Stimulated activated effector memory CD8-positive, alpha-beta T cell treated with anti-CD3 and anti-CD28 coated beads, Interleukin-12 subunit alpha, Interleukin-12 subunit beta, amount 100 ng/mL, for 72 hours (primary cell): ENCODE measurements around the gene STX11.

Source experiments
- ATAC-seq: fragments of 150-1000 bp; cut with Tn5 transposase; 2 replicates; pipeline ENCODE4 v1.10.0; 2021
- DNase-seq, 2 donors: peaks; one replicate each; pipeline ENCODE4 v3.0.0; 2021 to 2022; ENCODE audit warnings: low spot score in 2 of 2
- H3K27ac Mint-ChIP-seq: one replicate; pipeline ENCODE4 v1.8.0; 2022; ENCODE audit warnings: mild to moderate bottlenecking, mixed read lengths
- H3K36me3 Mint-ChIP-seq: one replicate; pipeline ENCODE4 v1.8.0; 2022; ENCODE audit warnings: mild to moderate bottlenecking, mixed read lengths
- H3K4me1 Mint-ChIP-seq: one replicate; pipeline ENCODE4 v1.8.0; 2022; ENCODE audit warnings: mixed read lengths
- H3K4me3 Mint-ChIP-seq: one replicate; pipeline ENCODE4 v1.8.0; 2022; ENCODE audit warnings: mild to moderate bottlenecking, mixed read lengths
- H3K9me3 Mint-ChIP-seq: one replicate; pipeline ENCODE4 v1.8.0; 2022; ENCODE audit warnings: mixed read lengths

The STX11 gene

DNA sequence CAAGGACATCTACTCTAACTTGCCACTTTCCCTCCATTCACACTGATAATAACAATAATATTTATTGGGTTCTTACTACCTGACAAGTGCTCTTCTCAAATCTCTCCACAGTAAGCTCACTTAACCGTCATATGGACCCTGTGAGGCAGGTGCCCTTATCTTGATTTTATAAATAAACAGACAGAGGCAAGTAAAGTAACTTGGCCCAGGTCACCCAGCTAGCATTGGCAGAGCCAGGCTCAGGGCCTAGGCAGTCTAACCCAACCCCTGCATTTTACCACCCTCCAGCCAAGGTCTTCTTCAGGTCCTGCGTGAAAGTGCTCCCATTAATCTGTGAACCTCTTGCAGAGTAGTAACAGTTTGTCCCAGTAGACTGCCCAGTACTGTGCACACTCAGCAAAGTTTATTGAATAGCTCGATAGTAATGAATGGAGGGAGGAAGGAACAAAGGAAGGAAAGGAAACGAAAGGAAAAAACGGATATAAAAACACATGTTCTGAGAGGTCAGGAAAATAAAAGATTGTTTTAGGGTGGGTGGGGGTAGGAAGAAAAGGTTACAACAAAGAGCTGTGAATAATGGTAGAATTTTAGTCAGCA lies 17.0 kb upstream of the STX11 start:
- ATAC-seq (no peak), DNase-seq (no peak)
- H3K27ac Mint-ChIP-seq, result no peak overlapping the region
- no peaks in the 10 kb centered on the region for H3K9me3 Mint-ChIP-seq
- H3K36me3 Mint-ChIP-seq, result peaks cover 6% of the 10 kb centered on the region
- H3K4me3 Mint-ChIP-seq, result no peak overlapping the region
- H3K4me1 Mint-ChIP-seq, result peaks cover 22% of the 10 kb centered on the region

DNA sequence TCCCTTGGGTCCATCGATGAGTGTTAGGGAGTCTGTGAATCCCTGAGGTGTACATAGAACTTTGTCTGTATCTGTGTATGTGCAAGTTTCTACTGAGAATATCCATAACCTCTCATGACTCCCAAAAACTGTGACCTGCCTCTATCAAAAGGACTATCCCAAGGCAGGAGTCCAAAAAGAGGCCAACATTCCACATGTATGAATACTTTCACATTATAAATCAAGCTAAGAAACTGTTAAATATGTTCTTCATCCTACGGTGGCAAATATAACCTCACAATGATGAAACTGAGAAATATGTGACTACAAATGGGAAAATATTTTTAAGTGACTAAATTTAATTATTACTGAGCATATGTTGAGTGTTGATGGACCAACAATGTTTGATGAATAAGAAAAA lies 16.1 kb upstream of the STX11 start:
- Mint-ChIP-seq H3K36me3 (peaks cover 6% of the 10 kb centered on the region), H3K9me3 (no peaks in the 10 kb centered on the region), H3K4me3 (no peak overlapping the region), H3K4me1 (peaks cover 22% of the 10 kb centered on the region), H3K27ac (no peak overlapping the region)
- ATAC-seq (no peak), DNase-seq (no peak)

DNA sequence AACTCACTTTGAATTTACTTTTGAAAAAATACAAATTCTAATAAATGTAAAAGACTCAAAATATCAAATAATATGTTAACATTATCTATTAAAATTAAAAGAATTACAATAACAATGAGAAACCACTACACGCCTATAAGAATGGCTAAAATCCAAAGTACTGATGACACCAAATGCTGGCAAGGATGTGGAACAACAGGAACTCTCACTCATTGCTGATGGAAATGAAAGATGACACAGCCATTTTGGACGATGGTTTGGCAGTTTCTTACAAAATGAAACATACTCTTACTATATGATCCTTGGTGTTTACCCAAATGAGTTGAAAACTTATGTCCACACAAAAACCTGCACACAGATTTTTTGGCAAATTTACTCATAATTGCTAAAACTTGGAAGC lies 15.6 kb upstream of the STX11 start:
- no peak overlapping the region for H3K27ac Mint-ChIP-seq
- ATAC-seq (no peak), DNase-seq (no peak)
- no peak overlapping the region for H3K4me3 Mint-ChIP-seq
- H3K9me3 Mint-ChIP-seq, result no peaks in the 10 kb centered on the region
- H3K4me1 Mint-ChIP-seq, result peaks cover 22% of the 10 kb centered on the region
- H3K36me3 Mint-ChIP-seq, result peaks cover 6% of the 10 kb centered on the region

DNA sequence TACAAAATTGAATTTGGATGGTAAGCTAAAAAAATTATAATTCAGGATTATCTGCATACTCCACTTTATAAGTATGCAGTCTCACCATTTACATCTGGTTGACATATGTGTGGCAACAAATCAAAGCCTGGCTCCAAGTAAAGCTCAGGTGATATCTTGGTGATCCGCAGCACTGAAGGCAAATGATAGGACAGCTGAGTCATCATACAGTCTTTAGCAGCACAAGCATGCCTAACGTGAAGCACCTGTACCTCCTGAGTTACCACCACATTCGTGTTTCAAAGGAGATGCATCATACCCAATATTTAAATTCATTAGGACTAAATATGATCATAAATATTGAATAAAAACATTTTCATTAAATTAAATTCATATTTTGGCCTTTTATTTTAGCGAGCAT lies 11.8 kb upstream of the STX11 start:
- ATAC-seq (no peak), DNase-seq (no peak)
- Mint-ChIP-seq H3K27ac (no peak overlapping the region), H3K36me3 (no peaks in the 10 kb centered on the region), H3K9me3 (no peaks in the 10 kb centered on the region), H3K4me3 (no peak overlapping the region), H3K4me1 (peaks cover 6% of the 10 kb centered on the region)

DNA sequence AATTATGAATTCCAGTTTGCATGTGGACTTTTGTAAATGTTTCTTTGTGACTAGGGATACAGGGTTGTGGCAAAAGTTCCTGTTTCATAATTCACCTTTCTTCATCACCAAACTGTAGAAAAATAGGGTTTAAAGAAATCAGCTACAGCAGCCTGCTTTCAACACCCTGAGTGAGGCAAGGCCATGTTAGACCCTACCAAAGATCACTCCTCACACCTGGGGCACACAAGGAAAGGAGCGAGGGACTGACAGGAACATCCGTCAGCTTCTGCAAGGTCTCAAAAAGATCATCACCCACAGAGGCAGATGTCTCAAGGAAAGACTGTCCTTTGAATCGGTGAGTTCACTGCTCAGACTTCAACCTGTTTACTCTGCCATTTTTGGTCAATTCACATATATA lies 10.5 kb upstream of the STX11 start:
- Mint-ChIP-seq H3K27ac (no peak overlapping the region), H3K36me3 (no peaks in the 10 kb centered on the region), H3K4me1 (peaks cover 6% of the 10 kb centered on the region), H3K9me3 (no peaks in the 10 kb centered on the region), H3K4me3 (no peak overlapping the region)
- DNase-seq (no peak), ATAC-seq (no peak)

DNA sequence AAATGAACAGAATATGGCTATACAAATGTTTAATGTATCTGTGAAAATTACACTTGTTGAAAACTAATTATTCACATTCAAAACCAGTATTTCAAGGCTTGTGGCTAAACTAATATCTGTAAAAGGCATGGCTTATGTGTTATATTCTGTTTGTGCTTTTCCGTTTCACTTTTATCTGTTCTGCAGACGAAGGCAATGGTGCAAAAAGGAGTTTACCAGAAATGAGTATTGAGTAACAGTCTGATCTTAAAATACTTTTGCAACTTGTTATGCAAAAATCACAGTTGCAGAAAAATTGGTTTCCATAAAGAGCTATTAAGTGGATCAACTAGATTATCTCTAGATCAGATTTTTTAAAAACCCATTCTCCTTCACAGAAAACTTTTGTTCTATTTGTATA lies 9.4 kb upstream of the STX11 start:
- DNase-seq (no peak), ATAC-seq (no peak)
- H3K4me3 Mint-ChIP-seq, result no peak overlapping the region
- H3K4me1 Mint-ChIP-seq, result peaks cover 6% of the 10 kb centered on the region
- no peaks in the 10 kb centered on the region for H3K9me3 Mint-ChIP-seq
- H3K36me3 Mint-ChIP-seq, result no peaks in the 10 kb centered on the region
- no peak overlapping the region for H3K27ac Mint-ChIP-seq

DNA sequence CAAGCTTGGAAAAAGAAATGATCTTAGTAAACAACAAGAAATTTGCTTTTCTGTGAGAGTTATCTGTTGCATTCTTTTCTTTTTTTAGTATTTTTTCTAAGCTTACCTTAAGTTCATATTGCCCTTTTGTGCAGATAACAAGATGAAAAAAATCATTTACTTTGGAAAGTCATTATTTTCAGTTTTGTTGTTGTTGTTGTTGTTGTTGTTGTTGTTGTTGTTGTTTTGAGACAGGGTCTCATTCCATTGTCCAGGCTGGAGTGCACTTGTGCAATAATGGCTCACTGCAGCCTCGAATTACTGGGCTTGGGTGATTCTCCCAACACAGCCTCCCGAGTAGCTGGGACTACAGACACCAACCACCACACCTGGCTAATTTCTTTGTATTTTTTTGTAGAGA lies 8.8 kb upstream of the STX11 start:
- DNase-seq, result no peak
- no peaks in the 10 kb centered on the region for H3K36me3 Mint-ChIP-seq
- no peak overlapping the region for H3K4me3 Mint-ChIP-seq
- H3K4me1 Mint-ChIP-seq, result peaks cover 6% of the 10 kb centered on the region
- ATAC-seq, result no peak
- no peak overlapping the region for H3K27ac Mint-ChIP-seq
- no peaks in the 10 kb centered on the region for H3K9me3 Mint-ChIP-seq

DNA sequence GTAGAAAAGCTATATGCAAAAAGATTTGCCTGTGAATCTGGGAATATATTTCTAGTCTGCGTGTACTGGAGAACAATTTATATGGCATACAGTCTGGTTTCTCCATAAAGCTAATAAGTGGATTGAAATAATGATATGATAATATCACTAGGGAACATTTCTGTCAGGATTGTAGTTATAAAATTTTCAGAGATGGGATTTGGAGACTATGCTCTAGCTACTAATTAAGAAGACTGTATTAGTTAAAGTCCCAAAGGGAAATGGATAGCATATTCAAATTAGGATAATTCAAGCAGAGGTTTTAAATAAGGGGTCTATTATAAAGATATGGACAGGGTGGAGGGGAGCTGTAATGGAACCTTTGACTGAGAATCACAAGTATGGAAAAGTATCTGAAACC lies 7.2 kb upstream of the STX11 start:
- ATAC-seq (no peak), DNase-seq (no peak)
- Mint-ChIP-seq H3K9me3 (no peaks in the 10 kb centered on the region), H3K4me1 (peaks cover 8% of the 10 kb centered on the region), H3K4me3 (no peak overlapping the region), H3K27ac (no peak overlapping the region), H3K36me3 (no peaks in the 10 kb centered on the region)

DNA sequence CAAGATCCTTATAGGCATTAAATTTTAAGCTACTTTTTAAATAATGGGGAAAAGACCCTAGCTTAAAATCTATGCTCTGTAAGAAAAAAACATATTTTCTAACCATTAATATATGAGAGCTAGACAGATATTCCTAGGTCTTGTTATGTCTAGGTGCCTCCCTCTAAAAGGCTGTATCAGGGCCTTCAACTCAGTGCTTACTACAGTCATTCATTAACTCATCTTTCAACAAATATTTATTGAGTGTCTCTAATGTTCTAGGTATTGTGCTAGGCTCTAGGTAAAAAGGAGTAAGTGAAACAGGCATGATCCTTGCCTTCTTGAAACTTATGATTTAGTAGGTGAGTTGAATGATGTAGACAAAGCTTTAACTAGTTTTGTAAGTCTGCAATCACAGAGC lies 6.4 kb upstream of the STX11 start:
- Mint-ChIP-seq H3K27ac (no peak overlapping the region), H3K36me3 (no peaks in the 10 kb centered on the region), H3K4me3 (no peak overlapping the region), H3K4me1 (peaks cover 14% of the 10 kb centered on the region), H3K9me3 (no peaks in the 10 kb centered on the region)
- DNase-seq, result no peak
- no peak for ATAC-seq

DNA sequence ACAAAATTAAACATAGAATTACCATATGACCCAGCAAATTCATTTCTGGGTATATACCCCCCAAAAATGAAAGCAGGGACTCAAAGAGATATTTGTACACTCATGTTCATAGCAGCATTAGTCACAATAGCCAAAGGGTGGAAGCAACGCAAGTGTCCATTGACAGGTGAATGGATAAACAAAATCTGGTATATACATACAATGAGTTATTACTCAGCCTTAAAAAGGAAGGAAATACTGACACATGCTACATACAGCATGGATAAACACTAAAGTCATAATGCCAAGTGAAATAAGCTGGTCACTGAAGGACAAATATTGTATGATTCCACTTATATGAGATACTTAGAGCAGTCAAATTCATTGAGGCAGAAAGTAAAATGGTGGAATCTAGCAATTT lies 5.3 kb upstream of the STX11 start:
- peak; percentile 39 for ATAC-seq

DNA sequence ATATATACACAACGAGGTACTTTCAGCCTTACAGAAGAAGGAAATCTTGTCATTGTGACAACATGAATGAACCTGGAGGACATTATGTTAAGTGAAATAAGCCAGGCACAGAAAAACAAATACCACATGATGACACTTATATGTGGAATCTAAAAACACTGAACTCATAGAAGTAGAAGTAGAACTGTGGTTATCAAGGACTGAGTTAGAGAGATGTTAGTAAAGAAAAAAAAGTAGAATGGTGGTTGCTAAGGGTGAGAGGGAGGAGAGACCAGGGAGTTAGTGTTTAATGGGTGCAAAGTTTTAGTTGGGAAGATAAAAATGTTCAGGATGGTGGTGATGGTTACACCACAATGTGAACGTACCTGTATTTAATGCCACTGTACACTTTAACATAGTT lies 4.8 kb upstream of the STX11 start:
- H3K9me3 Mint-ChIP-seq, result no peaks in the 10 kb centered on the region
- no peak overlapping the region for H3K27ac Mint-ChIP-seq
- peaks cover 7% of the 10 kb centered on the region for H3K36me3 Mint-ChIP-seq
- no peak overlapping the region for H3K4me3 Mint-ChIP-seq
- no peak for ATAC-seq
- peaks cover 17% of the 10 kb centered on the region for H3K4me1 Mint-ChIP-seq
- DNase-seq, result no peak

More for the DNA sequence above, 5.3 kb upstream of the STX11 start:
- Mint-ChIP-seq H3K9me3 (no peaks in the 10 kb centered on the region), H3K4me1 (peaks cover 19% of the 10 kb centered on the region), H3K36me3 (peaks cover 7% of the 10 kb centered on the region), H3K4me3 (no peak overlapping the region), H3K27ac (no peak overlapping the region)
- no peak for DNase-seq

DNA sequence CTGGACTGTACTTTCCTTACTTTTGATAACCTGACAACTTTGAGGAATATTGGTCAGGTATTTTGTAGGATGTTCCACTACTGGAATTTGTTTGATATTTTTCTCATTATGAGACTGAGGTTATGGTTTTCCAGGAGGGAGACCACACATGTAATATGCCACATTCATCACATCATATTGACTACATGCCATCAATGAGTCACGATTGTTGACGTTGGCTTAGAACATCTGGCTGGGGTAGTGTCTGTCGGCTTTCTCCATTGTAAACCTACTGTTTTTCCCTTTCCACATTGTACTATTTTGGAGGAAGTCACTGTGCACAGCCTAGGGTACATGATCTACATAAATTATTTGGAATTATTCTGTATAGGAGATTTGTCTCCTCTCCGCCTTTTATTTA lies 1.4 kb upstream of the STX11 start:
- Mint-ChIP-seq H3K4me3 (no peak overlapping the region), H3K27ac (no peak overlapping the region), H3K36me3 (peaks cover 35% of the 10 kb centered on the region), H3K4me1 (peaks cover 32% of the 10 kb centered on the region), H3K9me3 (no peaks in the 10 kb centered on the region)
- DNase-seq, result no peak
- ATAC-seq, result no peak

DNA sequence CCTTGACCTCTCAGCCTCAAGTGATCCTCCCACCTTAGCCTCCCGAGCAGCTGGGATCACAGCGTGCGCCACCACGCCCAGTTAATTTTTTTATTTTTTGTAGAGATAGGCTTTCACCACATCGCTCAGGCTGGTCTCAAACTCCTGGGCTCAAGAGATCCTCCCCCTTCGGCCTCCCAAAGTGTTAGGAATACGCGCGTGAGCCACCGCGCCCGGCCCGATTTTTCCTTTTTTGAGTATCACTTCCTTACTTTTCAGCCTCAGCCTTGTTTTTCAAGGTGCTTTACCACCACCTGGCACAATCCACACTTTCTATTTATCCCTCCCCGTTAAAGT lies 791 bp upstream of the STX11 start:
- H3K4me3 Mint-ChIP-seq, result peak overlapping the region; percentile 76
- ATAC-seq (no peak), DNase-seq (no peak)
- H3K27ac Mint-ChIP-seq, result peak overlapping the region; percentile 83
- H3K4me1 Mint-ChIP-seq, result peaks cover 38% of the 10 kb centered on the region
- no peaks in the 10 kb centered on the region for H3K9me3 Mint-ChIP-seq
- H3K36me3 Mint-ChIP-seq, result peaks cover 39% of the 10 kb centered on the region

DNA sequence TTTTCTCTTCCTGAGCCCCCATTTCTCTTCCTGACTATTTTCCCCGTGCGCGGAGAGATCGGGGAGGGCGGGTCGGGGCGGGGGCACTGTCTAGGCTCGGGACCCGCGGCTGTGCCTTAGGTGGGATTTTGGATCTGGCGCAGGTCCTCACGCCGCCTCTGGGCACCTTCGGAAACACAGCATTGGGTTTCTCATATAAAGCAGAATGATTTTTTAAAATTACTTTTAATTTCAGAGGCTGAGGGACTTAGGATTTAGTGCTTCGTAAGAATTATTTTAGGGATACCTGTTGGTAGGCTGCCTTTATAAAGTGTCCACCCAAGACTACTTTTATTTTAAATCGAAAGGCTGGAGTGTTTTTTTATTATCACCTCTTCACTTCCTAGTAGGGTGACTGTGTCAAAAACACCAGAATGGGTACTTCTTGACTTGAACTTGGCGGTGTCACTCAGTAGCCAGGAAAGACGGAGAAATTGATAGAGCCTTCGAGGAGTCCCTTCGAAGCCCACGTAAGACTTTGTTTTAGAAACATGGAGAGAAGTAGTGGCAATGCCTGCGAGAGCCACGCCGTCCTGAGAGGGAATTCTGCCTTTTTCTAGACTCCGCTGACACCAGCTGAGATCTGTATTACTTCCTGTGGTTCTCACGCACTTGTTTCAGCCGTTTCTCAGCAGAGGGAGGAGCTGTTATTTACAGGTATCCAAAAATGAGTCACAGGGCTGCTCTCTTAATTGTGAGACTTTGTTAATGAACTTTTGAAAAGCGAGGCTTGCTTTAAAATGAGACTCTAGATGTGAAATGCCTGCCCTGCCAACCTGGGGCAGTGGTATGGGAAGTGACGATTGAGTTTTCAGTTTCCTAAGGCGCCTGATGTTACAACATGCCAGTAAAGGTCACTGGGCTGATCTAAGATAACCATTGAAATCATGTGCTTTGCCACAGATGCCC lies 667 bp downstream of the STX11 start:
- ATAC-seq, result peak; percentile 82
- peaks cover 54% of the 10 kb centered on the region for H3K36me3 Mint-ChIP-seq
- peak overlapping the region; percentile 90 for H3K27ac Mint-ChIP-seq
- H3K9me3 Mint-ChIP-seq, result no peaks in the 10 kb centered on the region
- H3K4me3 Mint-ChIP-seq, result peak overlapping the region; percentile 76
- DNase-seq, result peak; percentile 45 to 87
- peaks cover 50% of the 10 kb centered on the region for H3K4me1 Mint-ChIP-seq

DNA sequence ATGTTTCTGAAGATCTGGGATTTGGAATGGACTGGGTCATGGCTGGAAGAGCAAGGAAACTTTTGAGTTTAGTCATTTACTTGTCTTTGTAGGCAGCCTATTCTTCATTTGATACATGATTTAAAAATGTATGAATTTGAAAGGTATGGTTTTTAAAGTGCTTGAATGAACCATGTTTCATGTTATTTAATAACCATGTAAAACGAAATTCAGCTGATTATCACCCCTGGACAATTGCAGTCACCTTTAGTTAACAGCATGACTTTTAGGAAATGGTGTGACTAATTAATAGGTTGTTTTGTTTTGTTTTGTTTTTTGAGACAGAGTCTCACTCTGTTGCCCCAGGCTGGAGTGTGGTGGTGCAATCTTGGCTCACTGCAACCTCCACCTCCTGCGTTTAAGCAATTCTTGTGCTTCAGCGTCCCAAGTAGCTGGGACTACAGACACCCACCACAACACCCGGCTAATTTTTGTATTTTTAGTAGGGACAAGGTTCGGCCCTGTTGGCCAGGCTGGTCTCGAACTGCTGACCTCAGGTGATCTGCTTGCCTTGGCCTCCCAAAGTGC lies 2.1 kb downstream of the STX11 start:
- Mint-ChIP-seq H3K4me1 (peaks cover 65% of the 10 kb centered on the region), H3K27ac (peak overlapping the region; percentile 90), H3K4me3 (peak overlapping the region; percentile 76), H3K36me3 (peaks cover 68% of the 10 kb centered on the region), H3K9me3 (no peaks in the 10 kb centered on the region)
- ATAC-seq (no peak), DNase-seq (no peak)

DNA sequence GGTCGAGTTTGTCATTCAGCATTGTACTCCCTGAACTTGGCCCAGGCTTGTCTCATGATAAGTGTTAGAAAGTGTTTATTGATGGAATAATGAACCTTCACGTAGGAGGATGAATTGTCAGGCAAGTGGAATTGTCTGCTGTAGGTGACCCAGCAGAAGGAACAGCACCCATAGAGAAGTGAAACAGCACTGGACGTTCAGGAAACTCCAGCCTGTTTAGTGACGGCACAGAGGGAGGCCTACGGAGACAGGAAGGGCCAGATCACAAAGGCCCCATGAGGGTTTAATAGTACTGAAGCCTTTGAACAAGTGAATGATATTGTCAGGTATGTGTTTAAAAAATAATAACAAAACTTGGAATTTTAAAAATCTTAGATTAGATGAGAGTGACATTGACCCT lies 2.9 kb downstream of the STX11 start:
- H3K4me3 Mint-ChIP-seq, result peak overlapping the region; percentile 76
- peaks cover 63% of the 10 kb centered on the region for H3K4me1 Mint-ChIP-seq
- ATAC-seq (no peak), DNase-seq (no peak)
- no peaks in the 10 kb centered on the region for H3K9me3 Mint-ChIP-seq
- H3K27ac Mint-ChIP-seq, result no peak overlapping the region
- H3K36me3 Mint-ChIP-seq, result peaks cover 77% of the 10 kb centered on the region
